NB4 (cell line): ENCODE measurements around the gene RPL35.

Source experiments
- POLR2A ChIP-seq: IDR thresholded peaks from 2 replicates; pipeline ENCODE4 v1.6.1; 2011; ENCODE audit warnings: mild to moderate bottlenecking; ENCODE audit not compliant: insufficient read length; ENCODE audit errors: extremely low read depth
- TF ChIP-seq, protein P1 (sequence below): IDR thresholded peaks from one replicate; pipeline ENCODE4 v1.5.1; 2012; ENCODE audit warnings: low read depth, low read length

- TF ChIP-seq POLR2A = no peak
- TF ChIP-seq, protein P1, sequence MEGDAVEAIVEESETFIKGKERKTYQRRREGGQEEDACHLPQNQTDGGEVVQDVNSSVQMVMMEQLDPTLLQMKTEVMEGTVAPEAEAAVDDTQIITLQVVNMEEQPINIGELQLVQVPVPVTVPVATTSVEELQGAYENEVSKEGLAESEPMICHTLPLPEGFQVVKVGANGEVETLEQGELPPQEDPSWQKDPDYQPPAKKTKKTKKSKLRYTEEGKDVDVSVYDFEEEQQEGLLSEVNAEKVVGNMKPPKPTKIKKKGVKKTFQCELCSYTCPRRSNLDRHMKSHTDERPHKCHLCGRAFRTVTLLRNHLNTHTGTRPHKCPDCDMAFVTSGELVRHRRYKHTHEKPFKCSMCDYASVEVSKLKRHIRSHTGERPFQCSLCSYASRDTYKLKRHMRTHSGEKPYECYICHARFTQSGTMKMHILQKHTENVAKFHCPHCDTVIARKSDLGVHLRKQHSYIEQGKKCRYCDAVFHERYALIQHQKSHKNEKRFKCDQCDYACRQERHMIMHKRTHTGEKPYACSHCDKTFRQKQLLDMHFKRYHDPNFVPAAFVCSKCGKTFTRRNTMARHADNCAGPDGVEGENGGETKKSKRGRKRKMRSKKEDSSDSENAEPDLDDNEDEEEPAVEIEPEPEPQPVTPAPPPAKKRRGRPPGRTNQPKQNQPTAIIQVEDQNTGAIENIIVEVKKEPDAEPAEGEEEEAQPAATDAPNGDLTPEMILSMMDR = no peak
These were observed 23.8 kb upstream of the RPL35 start for GRCh38 chr9:124885551-124885950.
